HepG2 (cell line): ENCODE measurements around the gene ADGRL2. TPM values are rescaled to one million over a fixed set of nuclear protein-coding genes. Genes with fewer than 3 reads are reported as not detected.

ENCODE experiments used
- ATAC-seq: fragments of 200-7000 bp; cut with Tn5 transposase; 3 replicates; pipeline ENCODE4 v1.9.1; 2020; ENCODE audit warnings: mild to moderate bottlenecking, moderate library complexity
- BruUV-seq: library from RNA; stranded (reverse); fragments of 400-500 nt; replicated peaks from 2 replicates; lab custom pipeline; 2021; lab: Mats Ljungman, UMichigan
- CTCF ChIA-PET: fragments of 300-600 bp; formaldehyde crosslinking; extraction: SDS; loops from one replicate; lab custom pipeline; 2021; ENCODE audit warnings: low total read pairs, inconsistent platforms, low intra/inter-chr PET ratio; lab: Yijun Ruan, JAX
- POLR2A ChIA-PET: fragments of 350-600 bp; sonication (Branson Sonifier 250); formaldehyde crosslinking; loops from one replicate; lab custom pipeline; 2020; ENCODE audit warnings: antibody characterized with exemption, inconsistent platforms; lab: Yijun Ruan, JAX
- DNase-seq: peaks from one replicate; pipeline ENCODE4 v3.0.0-alpha.2; 2015; ENCODE audit warnings: low spot score
- FAIRE-seq: peaks from 3 replicates; lab custom pipeline; 2011; peaks lifted over from hg19 to GRCh38; lab: Jason Lieb, UNC
- H2AFZ ChIP-seq: one replicate; pipeline ENCODE4 v1.6.1; 2011; ENCODE audit warnings: low read length, inconsistent platforms
- H3K27ac ChIP-seq: fragments of 300-600 bp; 3 replicates; pipeline ENCODE4 v1.8.0; 2011; ENCODE audit warnings: mixed run types, mild to moderate bottlenecking, mixed read lengths, low read length, inconsistent platforms; ENCODE audit not compliant: insufficient read depth; ENCODE audit errors: extremely low read length
- H3K27me3 ChIP-seq, 2 experiments: fragments of 200-600 bp in 1 of 2; 2 replicates in 1 of 2; 3 replicates in 1 of 2; pipeline versions ENCODE4 v1.6.0 to v1.8.0; 2011; ENCODE audit warnings: low read length in 2 of 2, mild to moderate bottlenecking in 2 of 2, moderate library complexity in 2 of 2, inconsistent platforms in 1 of 2; ENCODE audit not compliant: insufficient read depth in 2 of 2, control insufficient read depth in 1 of 2
- H3K36me3 ChIP-seq, 2 experiments: fragments of 200-600 bp in 1 of 2; replicated peaks in 1 of 2; 2 replicates in 1 of 2; 3 replicates in 1 of 2; pipeline versions ENCODE4 v1.5.1 to v1.8.0; 2011; ENCODE audit warnings: low read length in 2 of 2, inconsistent platforms in 1 of 2; ENCODE audit not compliant: insufficient read depth in 2 of 2, control insufficient read depth in 1 of 2
- H3K4me1 ChIP-seq: 2 replicates; pipeline ENCODE4 v1.5.1; 2012; ENCODE audit warnings: low read length, inconsistent platforms; ENCODE audit not compliant: insufficient read depth
- H3K4me2 ChIP-seq: 2 replicates; pipeline ENCODE4 v1.6.0; 2011; ENCODE audit warnings: low read depth, low read length, inconsistent platforms
- H3K4me3 ChIP-seq, 3 experiments: fragments of 200-600 bp in 1 of 3; sonication (generic), shearing (Covaris generic) in 1 of 3; replicated peaks in 1 of 3; 2 replicates each; pipeline ENCODE4 v1.5.1; 2011 to 2016; ENCODE audit warnings: low read length in 3 of 3, inconsistent platforms in 2 of 3, low read depth in 2 of 3, mild to moderate bottlenecking in 2 of 3, control low read depth in 1 of 3, mixed read lengths in 1 of 3; ENCODE audit not compliant: insufficient read depth in 1 of 3
- H3K79me2 ChIP-seq: one replicate; pipeline ENCODE4 v1.6.1; 2011; ENCODE audit warnings: low read length, inconsistent platforms; ENCODE audit not compliant: insufficient read depth
- H3K9ac ChIP-seq: 2 replicates; pipeline ENCODE4 v1.6.0; 2011; ENCODE audit warnings: mild to moderate bottlenecking, low read depth, low read length, inconsistent platforms; ENCODE audit not compliant: insufficient read depth
- H3K9me3 ChIP-seq: 2 replicates; pipeline ENCODE4 v1.5.1; 2012; ENCODE audit warnings: mild to moderate bottlenecking, low read length
- H4K20me1 ChIP-seq: 2 replicates; pipeline ENCODE4 v1.6.0; 2011; ENCODE audit warnings: inconsistent platforms, mild to moderate bottlenecking, low read length, moderate library complexity; ENCODE audit not compliant: insufficient read depth
- CREB1 ChIP-seq, 2 experiments: fragments of 450-650 bp in 1 of 2; IDR thresholded peaks; 2 replicates each; pipeline ENCODE4 v1.6.1; 2016 to 2017; ENCODE audit warnings: control low read depth in 1 of 2, mild to moderate bottlenecking in 1 of 2, missing compliant biosample characterization in 1 of 2, missing genetic modification characterization in 1 of 2
- CREM ChIP-seq, 2 experiments: sonication (generic) in 1 of 2; formaldehyde crosslinking in 1 of 2; IDR thresholded peaks; 2 replicates each; pipeline versions ENCODE4 v1.4.0 to v1.6.1; 2016 to 2020; ENCODE audit warnings: antibody characterized with exemption in 1 of 2, mild to moderate bottlenecking in 1 of 2, missing genetic modification reagents in 1 of 2
- EP300 ChIP-seq, 3 experiments: sonication (generic) in 1 of 3; formaldehyde crosslinking in 1 of 3; IDR thresholded peaks; 2 replicates each; pipeline versions ENCODE4 v1.5.1 to v1.6.1; 2011 to 2020; ENCODE audit warnings: low read depth in 2 of 3, low read length in 2 of 3, borderline replicate concordance in 1 of 3, improper control_type of control experiment in 1 of 3, mild to moderate bottlenecking in 1 of 3, missing genetic modification reagents in 1 of 3, moderate library complexity in 1 of 3
- GATAD2A ChIP-seq: IDR thresholded peaks from 2 replicates; pipeline ENCODE4 v1.6.1; 2016
- NONO ChIP-seq, 2 experiments: fragments of 450-650 bp in 1 of 2; sonication (generic) in 1 of 2; formaldehyde crosslinking in 1 of 2; IDR thresholded peaks in 1 of 2; conservative IDR thresholded peaks in 1 of 2; 2 replicates each; pipeline versions ENCODE4 v1.6.1 to v1.8.0; 2017 to 2022; ENCODE audit warnings: mild to moderate bottlenecking in 1 of 2, missing genetic modification reagents in 1 of 2, moderate library complexity in 1 of 2
- RARA ChIP-seq: IDR thresholded peaks from 2 replicates; pipeline ENCODE4 v1.6.1; 2016; ENCODE audit warnings: missing genetic modification reagents, missing compliant biosample characterization
- SOX6 ChIP-seq, 2 experiments: fragments of 450-650 bp in 1 of 2; sonication (generic) in 1 of 2; formaldehyde crosslinking in 1 of 2; IDR thresholded peaks; 2 replicates each; pipeline versions ENCODE4 v1.4.0 to v1.6.1; 2017 to 2020; ENCODE audit warnings: antibody characterized with exemption in 1 of 2, mild to moderate bottlenecking in 1 of 2, missing genetic modification reagents in 1 of 2
- SP5 ChIP-seq: IDR thresholded peaks from 2 replicates; pipeline ENCODE4 v1.6.1; 2016; ENCODE audit warnings: low read depth, borderline replicate concordance
- TMF1 ChIP-seq: sonication (generic); formaldehyde crosslinking; IDR thresholded peaks from 2 replicates; pipeline ENCODE4 v1.8.1; 2022; ENCODE audit warnings: low read depth, missing genetic modification reagents
- ZNF75D ChIP-seq: sonication (generic); formaldehyde crosslinking; IDR thresholded peaks from 2 replicates; pipeline ENCODE4 v1.8.1; 2023; ENCODE audit warnings: missing genetic modification reagents, mild to moderate bottlenecking, borderline replicate concordance
- WGBS: methylation state at CpG from one replicate; pipeline ENCODE4 v1.1.6; 2017; ENCODE audit warnings: low lambda C conversion rate; 5-methylcytosine and 5-hydroxymethylcytosine counted together
- in situ Hi-C: cut with HindIII; loops from 2 replicates; pipeline ENCODE4 v1.10.0; 2017; ENCODE audit warnings: low pct_unique_long_range_greater_than_20kb; ENCODE audit not compliant: extremely low pct_ligation_motif_present
- intact Hi-C: fragments of 100-400 bp; cut with micrococcal nuclease; formaldehyde crosslinking; loops from one replicate; pipeline ENCODE4 v1.10.0; 2022; ENCODE audit not compliant: unreplicated experiment
- polyA plus RNA-seq, 8 experiments: library from polyadenylated mRNA; depleted of rRNA in 3 of 8; stranded (reverse) in 7 of 8; unstranded in 1 of 8; fragments of >200 nt; fragmentation: Illumina TruSeq in 4 of 8; extraction: Trizol in 4 of 8; gene quantifications; 2 replicates each; pipeline versions ENCODE4 v1.2.1 to v1.2.3, GENCODE V29; 2011 to 2016; ENCODE audit warnings: low read depth in 4 of 8, missing spikeins in 1 of 8, mixed read lengths in 1 of 8; ENCODE audit not compliant: insufficient read depth in 1 of 8
- total RNA-seq, 5 experiments: library from RNA; depleted of rRNA; stranded (reverse); fragments of >200 nt; fragmentation: Illumina TruSeq; extraction: Trizol; gene quantifications; 2 replicates each; pipeline ENCODE4 v1.2.3, GENCODE V29; 2016; ENCODE audit warnings: low read depth in 1 of 5
- TF ChIP-seq, protein P1 (sequence below): sonication (generic); formaldehyde crosslinking; conservative IDR thresholded peaks from 2 replicates; pipeline ENCODE4 v1.4.0; 2020; ENCODE audit warnings: mild to moderate bottlenecking, missing genetic modification reagents, moderate library complexity
- TF ChIP-seq, protein P2 (sequence below): IDR thresholded peaks from 2 replicates; pipeline ENCODE4 v1.4.0; 2020; ENCODE audit warnings: mild to moderate bottlenecking, missing genetic modification reagents
- TF ChIP-seq, protein P3 (sequence below): sonication (generic); formaldehyde crosslinking; IDR thresholded peaks from 2 replicates; pipeline ENCODE4 v1.5.0; 2020; ENCODE audit warnings: missing genetic modification reagents

Gene ADGRL2
- total and polyA plus RNA-seq, 2 of the 13 experiments (the other 11 are each of a cell fraction or from before 2014, with no cell fraction given), result 15.3 to 31.6 TPM

DNA sequence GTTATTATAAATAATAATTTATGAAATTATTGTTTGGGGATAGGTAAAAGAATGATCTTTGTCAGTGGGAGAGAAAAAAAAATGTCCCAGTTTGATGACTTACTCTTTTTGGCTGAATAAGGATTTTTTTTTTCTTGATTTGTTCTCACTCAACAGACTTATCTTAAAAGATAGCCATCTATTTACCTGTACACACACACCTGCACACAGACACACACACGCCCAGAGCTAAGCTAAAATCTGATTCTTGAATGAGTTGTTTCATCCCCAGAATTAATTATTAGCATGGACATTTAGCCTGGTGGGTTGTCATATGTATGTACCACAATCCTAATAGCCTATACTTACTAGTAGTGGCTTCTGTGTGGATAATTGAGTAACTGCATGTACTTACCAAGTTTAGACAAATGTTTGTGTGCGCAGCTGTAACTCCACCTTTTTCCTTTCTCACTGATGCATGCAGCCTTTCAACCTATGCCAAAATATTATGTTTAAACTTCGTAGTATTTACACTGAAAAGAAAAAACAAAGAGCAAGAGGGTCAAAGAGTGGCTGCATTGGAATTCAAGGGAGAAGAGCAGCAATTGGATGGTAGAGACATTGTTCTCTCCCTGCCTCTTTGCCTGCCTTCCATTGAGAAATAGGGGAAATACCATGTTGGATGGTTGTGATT, 174.3 kb downstream of the ADGRL2 start:
- H3K27me3 ChIP-seq, result no peaks in the 10 kb centered on the region
- H3K4me2 ChIP-seq, result no peak overlapping the region
- H3K36me3 ChIP-seq, result no peaks in the 10 kb centered on the region
- POLR2A ChIA-PET, result no interaction called here
- H3K9me3 ChIP-seq, result no peaks in the 10 kb centered on the region; the same call in 1 of the 2 replicates
- BruUV-seq, result no TSS peak
- in situ Hi-C loops, result no loop called here
- H3K4me1 ChIP-seq, result peaks cover 20% of the 10 kb centered on the region
- peak overlapping the region; percentile 25 for H3K27ac ChIP-seq
- 19% methylated on average over 3 of the region's 3 CpGs for WGBS
- H4K20me1 ChIP-seq, result no peaks in the 10 kb centered on the region
- H2AFZ ChIP-seq, result no peak overlapping the region
- no peaks in the 10 kb centered on the region for H3K79me2 ChIP-seq
- intact Hi-C loops, result no loop called here
- DNase-seq, result peak; percentile 72
- no peak for FAIRE-seq
- ATAC-seq, result peak; percentile 87
- CTCF ChIA-PET, result no interaction called here
- H3K4me3 ChIP-seq, result no peak overlapping the region
- no peak overlapping the region for H3K9ac ChIP-seq
- no peak for TF ChIP-seq ZNF75D
- no peak for TF ChIP-seq TMF1 (CRISPR knock-in tag)
- peak; percentile 14; the same call in 1 of the 2 replicates for TF ChIP-seq GATAD2A (CRISPR knock-in tag)
- TF ChIP-seq EP300 (IDR thresholded peaks at IDR 0.05; ENCODE audit: low read depth in 2 of 2, low read length in 2 of 2), result peak in 1 of 2 experiments; percentile 41; a peak in 1 of 4 replicates
- no peak for TF ChIP-seq EP300 (CRISPR knock-in tag; IDR thresholded peaks at IDR 0.05; ENCODE audit: borderline replicate concordance)
- TF ChIP-seq, protein P1, sequence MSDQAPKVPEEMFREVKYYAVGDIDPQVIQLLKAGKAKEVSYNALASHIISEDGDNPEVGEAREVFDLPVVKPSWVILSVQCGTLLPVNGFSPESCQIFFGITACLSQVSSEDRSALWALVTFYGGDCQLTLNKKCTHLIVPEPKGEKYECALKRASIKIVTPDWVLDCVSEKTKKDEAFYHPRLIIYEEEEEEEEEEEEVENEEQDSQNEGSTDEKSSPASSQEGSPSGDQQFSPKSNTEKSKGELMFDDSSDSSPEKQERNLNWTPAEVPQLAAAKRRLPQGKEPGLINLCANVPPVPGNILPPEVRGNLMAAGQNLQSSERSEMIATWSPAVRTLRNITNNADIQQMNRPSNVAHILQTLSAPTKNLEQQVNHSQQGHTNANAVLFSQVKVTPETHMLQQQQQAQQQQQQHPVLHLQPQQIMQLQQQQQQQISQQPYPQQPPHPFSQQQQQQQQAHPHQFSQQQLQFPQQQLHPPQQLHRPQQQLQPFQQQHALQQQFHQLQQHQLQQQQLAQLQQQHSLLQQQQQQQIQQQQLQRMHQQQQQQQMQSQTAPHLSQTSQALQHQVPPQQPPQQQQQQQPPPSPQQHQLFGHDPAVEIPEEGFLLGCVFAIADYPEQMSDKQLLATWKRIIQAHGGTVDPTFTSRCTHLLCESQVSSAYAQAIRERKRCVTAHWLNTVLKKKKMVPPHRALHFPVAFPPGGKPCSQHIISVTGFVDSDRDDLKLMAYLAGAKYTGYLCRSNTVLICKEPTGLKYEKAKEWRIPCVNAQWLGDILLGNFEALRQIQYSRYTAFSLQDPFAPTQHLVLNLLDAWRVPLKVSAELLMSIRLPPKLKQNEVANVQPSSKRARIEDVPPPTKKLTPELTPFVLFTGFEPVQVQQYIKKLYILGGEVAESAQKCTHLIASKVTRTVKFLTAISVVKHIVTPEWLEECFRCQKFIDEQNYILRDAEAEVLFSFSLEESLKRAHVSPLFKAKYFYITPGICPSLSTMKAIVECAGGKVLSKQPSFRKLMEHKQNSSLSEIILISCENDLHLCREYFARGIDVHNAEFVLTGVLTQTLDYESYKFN (CRISPR knock-in tag), result 0 out of 2 replicates have a peak, but pooled peaks have one; percentile 23
- peak; percentile 45; the same call in 1 of the 2 replicates for TF ChIP-seq RARA (CRISPR knock-in tag)
- peak; percentile 33; the same call in 1 of the 2 replicates for TF ChIP-seq CREM (IDR thresholded peaks at IDR 0.05)
- TF ChIP-seq CREM (CRISPR knock-in tag; IDR thresholded peaks at IDR 0.05), result no peak
- no peak for TF ChIP-seq CREB1 (IDR thresholded peaks at IDR 0.05)
- TF ChIP-seq CREB1 (CRISPR knock-in tag; IDR thresholded peaks at IDR 0.05), result 0 out of 2 replicates have a peak, but pooled peaks have one; percentile 37
- TF ChIP-seq, protein P2, sequence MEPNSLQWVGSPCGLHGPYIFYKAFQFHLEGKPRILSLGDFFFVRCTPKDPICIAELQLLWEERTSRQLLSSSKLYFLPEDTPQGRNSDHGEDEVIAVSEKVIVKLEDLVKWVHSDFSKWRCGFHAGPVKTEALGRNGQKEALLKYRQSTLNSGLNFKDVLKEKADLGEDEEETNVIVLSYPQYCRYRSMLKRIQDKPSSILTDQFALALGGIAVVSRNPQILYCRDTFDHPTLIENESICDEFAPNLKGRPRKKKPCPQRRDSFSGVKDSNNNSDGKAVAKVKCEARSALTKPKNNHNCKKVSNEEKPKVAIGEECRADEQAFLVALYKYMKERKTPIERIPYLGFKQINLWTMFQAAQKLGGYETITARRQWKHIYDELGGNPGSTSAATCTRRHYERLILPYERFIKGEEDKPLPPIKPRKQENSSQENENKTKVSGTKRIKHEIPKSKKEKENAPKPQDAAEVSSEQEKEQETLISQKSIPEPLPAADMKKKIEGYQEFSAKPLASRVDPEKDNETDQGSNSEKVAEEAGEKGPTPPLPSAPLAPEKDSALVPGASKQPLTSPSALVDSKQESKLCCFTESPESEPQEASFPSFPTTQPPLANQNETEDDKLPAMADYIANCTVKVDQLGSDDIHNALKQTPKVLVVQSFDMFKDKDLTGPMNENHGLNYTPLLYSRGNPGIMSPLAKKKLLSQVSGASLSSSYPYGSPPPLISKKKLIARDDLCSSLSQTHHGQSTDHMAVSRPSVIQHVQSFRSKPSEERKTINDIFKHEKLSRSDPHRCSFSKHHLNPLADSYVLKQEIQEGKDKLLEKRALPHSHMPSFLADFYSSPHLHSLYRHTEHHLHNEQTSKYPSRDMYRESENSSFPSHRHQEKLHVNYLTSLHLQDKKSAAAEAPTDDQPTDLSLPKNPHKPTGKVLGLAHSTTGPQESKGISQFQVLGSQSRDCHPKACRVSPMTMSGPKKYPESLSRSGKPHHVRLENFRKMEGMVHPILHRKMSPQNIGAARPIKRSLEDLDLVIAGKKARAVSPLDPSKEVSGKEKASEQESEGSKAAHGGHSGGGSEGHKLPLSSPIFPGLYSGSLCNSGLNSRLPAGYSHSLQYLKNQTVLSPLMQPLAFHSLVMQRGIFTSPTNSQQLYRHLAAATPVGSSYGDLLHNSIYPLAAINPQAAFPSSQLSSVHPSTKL (CRISPR knock-in tag), result 0 out of 2 replicates have a peak, but pooled peaks have one; percentile 47
- TF ChIP-seq, protein P3, sequence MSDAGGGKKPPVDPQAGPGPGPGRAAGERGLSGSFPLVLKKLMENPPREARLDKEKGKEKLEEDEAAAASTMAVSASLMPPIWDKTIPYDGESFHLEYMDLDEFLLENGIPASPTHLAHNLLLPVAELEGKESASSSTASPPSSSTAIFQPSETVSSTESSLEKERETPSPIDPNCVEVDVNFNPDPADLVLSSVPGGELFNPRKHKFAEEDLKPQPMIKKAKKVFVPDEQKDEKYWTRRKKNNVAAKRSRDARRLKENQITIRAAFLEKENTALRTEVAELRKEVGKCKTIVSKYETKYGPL (CRISPR knock-in tag), result no peak
- TF ChIP-seq NONO (IDR thresholded peaks at IDR 0.05), result no peak
- no peak for TF ChIP-seq NONO (CRISPR knock-in tag; conservative IDR thresholded peaks at IDR 0.05)
- TF ChIP-seq SP5 (CRISPR knock-in tag), result peak; percentile 69; the same call in 1 of the 2 replicates
- no peak for TF ChIP-seq SOX6 (IDR thresholded peaks at IDR 0.05)
- peak; percentile 68 for TF ChIP-seq SOX6 (CRISPR knock-in tag; IDR thresholded peaks at IDR 0.05)
